ENCODE results near the gene DNAJC16. TPM values are rescaled to one million over a fixed set of nuclear protein-coding genes. Genes with fewer than 3 reads are reported as not detected.

The DNAJC16 gene
- total and polyA plus RNA-seq, 9 of the 15 experiments (the other 6 are each of a cell fraction or from before 2014, with no cell fraction given): 6.9 to 16.8 (median 12.8) TPM

- TF ChIP-seq, protein P1, sequence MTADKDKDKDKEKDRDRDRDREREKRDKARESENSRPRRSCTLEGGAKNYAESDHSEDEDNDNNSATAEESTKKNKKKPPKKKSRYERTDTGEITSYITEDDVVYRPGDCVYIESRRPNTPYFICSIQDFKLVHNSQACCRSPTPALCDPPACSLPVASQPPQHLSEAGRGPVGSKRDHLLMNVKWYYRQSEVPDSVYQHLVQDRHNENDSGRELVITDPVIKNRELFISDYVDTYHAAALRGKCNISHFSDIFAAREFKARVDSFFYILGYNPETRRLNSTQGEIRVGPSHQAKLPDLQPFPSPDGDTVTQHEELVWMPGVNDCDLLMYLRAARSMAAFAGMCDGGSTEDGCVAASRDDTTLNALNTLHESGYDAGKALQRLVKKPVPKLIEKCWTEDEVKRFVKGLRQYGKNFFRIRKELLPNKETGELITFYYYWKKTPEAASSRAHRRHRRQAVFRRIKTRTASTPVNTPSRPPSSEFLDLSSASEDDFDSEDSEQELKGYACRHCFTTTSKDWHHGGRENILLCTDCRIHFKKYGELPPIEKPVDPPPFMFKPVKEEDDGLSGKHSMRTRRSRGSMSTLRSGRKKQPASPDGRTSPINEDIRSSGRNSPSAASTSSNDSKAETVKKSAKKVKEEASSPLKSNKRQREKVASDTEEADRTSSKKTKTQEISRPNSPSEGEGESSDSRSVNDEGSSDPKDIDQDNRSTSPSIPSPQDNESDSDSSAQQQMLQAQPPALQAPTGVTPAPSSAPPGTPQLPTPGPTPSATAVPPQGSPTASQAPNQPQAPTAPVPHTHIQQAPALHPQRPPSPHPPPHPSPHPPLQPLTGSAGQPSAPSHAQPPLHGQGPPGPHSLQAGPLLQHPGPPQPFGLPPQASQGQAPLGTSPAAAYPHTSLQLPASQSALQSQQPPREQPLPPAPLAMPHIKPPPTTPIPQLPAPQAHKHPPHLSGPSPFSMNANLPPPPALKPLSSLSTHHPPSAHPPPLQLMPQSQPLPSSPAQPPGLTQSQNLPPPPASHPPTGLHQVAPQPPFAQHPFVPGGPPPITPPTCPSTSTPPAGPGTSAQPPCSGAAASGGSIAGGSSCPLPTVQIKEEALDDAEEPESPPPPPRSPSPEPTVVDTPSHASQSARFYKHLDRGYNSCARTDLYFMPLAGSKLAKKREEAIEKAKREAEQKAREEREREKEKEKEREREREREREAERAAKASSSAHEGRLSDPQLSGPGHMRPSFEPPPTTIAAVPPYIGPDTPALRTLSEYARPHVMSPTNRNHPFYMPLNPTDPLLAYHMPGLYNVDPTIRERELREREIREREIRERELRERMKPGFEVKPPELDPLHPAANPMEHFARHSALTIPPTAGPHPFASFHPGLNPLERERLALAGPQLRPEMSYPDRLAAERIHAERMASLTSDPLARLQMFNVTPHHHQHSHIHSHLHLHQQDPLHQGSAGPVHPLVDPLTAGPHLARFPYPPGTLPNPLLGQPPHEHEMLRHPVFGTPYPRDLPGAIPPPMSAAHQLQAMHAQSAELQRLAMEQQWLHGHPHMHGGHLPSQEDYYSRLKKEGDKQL (CRISPR knock-in tag; IDR thresholded peaks at IDR 0.05; ENCODE audit: borderline replicate concordance): no peak
- TF ChIP-seq CBFA2T2 (conservative IDR thresholded peaks at IDR 0.05) (0 out of 2 replicates have a peak, but pooled peaks have one; percentile 4), CBX1 (IDR thresholded peaks at IDR 0.05; ENCODE audit: low read depth) (no peak), ZNF324 (CRISPR knock-in tag; IDR thresholded peaks at IDR 0.05) (no peak), CREB1 (IDR thresholded peaks at IDR 0.05) (no peak), CREB1 (CRISPR knock-in tag; IDR thresholded peaks at IDR 0.05) (no peak), PKNOX1 (IDR thresholded peaks at IDR 0.05) (peak; percentile 50), ZNF764 (CRISPR knock-in tag; IDR thresholded peaks at IDR 0.05; ENCODE audit: low read depth) (no peak), MEIS2 (IDR thresholded peaks at IDR 0.05; ENCODE audit: partially characterized antibody) (peak; percentile 10), ZNF57 (CRISPR knock-in tag; IDR thresholded peaks at IDR 0.05) (no peak), HNRNPL (IDR thresholded peaks at IDR 0.05; ENCODE audit: low read depth, low read length) (no peak), POLR2H (tag; IDR thresholded peaks at IDR 0.05; ENCODE audit: low read depth) (peak; percentile 35; the same call in 1 of the 2 replicates)
These were observed 30.4 kb downstream of the DNAJC16 start (continued) for GRCh38 chr1:15557008-15557407.

All from K562 (cell line).